Measurements from ENCODE around the gene PON1.

The PON1 gene

GRCh38 chr7:95324431-95324830 is at the start of gene PON1:
Gene PON1 (minus strand): TSS chr7:95324532. CDS start chr7:95324475, 57 bp downstream.
- DNase-seq (ENCODE audit: low read depth in 2 of 2) = no peak

- DNase-seq (ENCODE audit: low read depth in 2 of 2) = no peak
Measured at GRCh38 chr7:95373323-95373722, 49.0 kb upstream of the PON1 start.

DNA sequence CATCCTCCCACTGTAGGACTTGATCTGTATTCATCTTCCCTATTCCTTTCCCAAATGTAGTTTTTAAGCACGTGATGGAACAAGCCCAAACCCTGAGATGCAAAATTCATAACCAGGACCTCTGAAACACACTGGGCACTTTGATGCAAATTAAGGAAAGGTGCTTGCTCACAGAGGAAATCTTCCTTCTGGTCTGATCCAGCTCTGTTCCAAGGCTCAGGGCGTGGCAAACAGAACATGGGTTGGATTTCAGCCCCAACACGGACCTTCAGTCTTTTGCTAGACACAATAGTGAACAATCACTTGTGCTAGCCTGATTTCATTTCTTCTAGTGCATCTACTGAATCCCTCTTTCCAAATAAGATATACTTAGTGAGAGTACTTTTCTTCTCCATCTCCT is 43.9 kb upstream of the PON1 start:
- DNase-seq (ENCODE audit: low read depth in 2 of 2) = no peak

DNA sequence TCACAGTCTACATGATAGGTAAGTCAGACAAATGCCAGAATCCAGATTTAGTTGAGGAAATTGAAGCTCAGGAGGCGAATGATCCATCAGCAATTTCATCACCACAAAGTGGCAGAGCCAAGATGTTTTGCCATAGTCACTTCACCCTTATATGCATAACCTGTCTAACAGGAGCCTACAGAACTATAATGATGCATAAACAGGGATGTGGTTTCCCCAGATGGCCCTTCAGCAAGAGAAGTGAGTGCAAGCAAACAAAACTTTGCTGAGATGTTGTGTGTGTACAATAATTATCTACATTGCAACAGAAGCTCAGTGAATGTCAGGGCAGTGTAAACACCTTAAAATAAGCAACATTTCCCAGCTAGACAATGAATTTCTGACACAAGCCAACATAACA is 43.3 kb upstream of the PON1 start:
- DNase-seq (ENCODE audit: low read depth in 2 of 2) = no peak

DNA sequence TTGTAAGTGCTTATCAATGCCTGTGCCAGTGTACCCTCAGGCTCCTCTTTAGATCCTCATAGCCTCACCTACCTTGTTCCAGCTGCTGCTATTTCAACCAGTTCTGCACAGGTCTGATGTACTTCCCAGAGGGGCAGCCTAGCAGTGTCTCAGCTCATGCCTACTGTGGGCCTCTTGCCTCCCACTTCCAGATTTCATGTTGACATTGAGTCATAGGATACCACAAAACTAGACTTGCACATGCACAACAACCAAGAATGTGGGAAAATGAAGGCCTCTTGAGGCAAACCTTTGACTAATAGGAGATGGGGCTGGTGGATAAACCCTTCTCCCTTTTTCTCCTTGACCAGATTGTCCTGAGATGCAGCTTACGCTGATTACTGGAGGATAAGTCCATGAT is 40.8 kb upstream of the PON1 start:
- DNase-seq (ENCODE audit: low read depth in 2 of 2) = no peak

DNA sequence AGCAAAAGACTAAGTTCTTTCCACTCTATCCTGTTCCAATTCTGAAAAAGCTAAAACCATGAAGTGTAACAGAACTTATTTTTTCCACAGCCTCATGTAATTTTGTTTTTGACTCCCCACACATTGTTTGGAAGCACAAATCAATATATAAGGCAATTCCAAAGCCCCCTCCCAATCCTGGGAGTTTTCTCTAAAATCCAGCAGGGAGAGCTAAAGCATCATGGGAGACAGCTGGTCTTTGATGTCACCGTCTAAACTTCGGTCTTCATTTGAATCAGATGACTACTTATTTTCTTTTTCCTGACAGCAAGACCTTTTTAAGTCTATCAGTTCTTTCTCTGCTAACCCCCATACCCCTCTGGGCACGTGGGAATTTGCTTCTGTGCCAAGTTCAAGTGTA is 33.3 kb upstream of the PON1 start:
- DNase-seq (ENCODE audit: low read depth in 2 of 2) = no peak

DNA sequence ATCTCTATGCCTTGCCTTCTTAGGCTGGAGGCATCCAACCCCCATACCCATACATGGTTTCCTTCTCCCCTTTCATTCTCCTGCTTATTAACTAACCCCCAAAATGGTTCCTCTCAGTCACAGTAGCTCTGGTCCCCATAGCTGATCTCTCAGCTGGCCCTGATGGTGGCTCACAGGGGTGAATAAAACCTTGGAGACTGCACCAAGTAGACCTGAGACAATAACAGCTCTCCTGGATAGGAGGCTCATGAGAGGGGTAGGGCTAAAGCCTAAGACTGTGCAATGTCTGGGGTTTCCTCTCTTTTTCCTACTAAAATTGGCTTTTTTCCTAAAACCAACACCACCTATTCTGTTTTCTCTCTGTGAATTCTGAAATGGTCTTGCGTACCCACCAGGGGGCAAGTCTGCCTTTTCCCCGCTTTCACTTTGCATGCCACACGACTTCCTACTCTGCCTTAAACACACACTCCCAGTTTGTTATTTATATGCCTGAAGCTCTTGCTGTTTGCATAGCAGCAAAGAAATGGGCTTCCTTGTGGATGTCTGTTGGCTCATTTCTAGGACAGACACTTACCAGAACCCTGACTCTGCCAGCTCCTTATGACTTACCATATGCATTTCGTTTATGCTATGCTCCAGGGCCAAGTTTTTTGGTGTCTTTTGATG is 18.4 kb upstream of the PON1 start:
- DNase-seq (ENCODE audit: low read depth in 2 of 2) = no peak

DNA sequence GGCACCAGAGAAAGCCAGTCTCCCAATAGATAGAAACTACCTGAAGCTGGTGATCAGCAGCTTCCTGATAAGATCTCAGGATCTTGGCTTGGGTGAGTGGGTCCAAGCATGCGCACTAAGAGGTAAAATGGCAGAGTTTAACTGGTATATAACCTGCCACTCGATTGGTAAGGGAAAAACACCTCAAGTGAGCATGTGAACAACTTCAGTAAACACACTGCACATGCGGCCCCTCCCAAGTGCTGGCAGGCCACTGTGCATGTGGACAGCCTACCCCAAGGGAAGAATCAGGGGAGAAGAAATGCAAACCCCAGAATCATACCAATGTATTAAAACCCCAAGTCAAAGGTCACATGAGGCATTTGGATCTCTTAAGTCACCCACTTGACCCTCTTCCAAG is 17.7 kb upstream of the PON1 start:
- DNase-seq (ENCODE audit: low read depth in 2 of 2) = no peak

DNA sequence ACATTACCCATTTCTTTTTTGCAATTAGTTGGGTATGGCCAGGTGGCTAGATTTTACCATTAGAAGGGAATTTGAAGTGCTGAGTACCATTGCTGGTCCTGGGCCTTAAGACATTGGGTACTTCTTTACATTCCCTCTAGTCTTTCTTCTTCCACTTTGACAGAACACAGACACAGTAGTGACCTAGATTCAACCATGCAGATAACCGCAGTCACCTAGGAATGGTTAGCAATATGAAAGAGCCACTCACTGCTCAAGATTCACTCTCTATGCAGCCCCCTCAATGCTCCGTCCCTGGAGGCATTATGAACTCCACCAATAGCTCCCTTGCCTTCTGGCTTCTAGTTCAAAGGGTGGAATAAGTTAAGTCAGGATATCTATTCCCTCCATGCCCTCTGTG is 16.2 kb upstream of the PON1 start:
- DNase-seq (ENCODE audit: low read depth in 2 of 2) = no peak

- DNase-seq (ENCODE audit: low read depth in 2 of 2) = no peak
Measured at GRCh38 chr7:95338832-95339231, 14.5 kb upstream of the PON1 start.

GRCh38 chr7:95335093-95335492 is 10.8 kb upstream of the PON1 start:
- no peak for DNase-seq (ENCODE audit: low read depth in 2 of 2)

DNA sequence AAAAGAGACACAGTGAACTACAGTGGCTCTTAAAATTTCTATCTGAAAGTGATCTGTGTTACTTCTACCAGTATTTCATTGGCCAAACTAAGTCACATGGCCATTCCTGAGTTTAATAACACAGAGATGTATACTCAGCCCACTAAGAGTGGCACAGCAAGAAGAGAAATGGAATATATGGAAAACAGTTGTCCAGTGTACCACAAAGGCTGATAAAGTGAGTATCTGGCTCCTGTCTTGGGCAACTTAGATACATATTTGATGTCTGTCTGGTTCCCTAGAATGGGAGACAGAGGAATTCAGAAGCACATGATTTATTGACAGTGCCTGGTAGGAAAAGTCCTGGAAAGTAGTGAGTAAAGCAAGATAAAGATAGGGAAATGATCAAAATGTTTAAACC is 10.1 kb upstream of the PON1 start:
- DNase-seq (ENCODE audit: low read depth in 2 of 2) = no peak

- no peak for DNase-seq (ENCODE audit: low read depth in 2 of 2)
Measured at GRCh38 chr7:95330961-95331337, 6.6 kb upstream of the PON1 start.

GRCh38 chr7:95330204-95330960 is 6.0 kb upstream of the PON1 start:
- DNase-seq (ENCODE audit: low read depth in 2 of 2) = no peak

GRCh38 chr7:95327356-95327755 is 3.0 kb upstream of the PON1 start:
- no peak for DNase-seq (ENCODE audit: low read depth in 2 of 2)

GRCh38 chr7:95323410-95324129 is 762 bp downstream of the PON1 start:
- no peak for DNase-seq (ENCODE audit: low read depth in 2 of 2)

- no peak for DNase-seq (ENCODE audit: low read depth in 2 of 2)
Measured at GRCh38 chr7:95322854-95323253, 1.5 kb downstream of the PON1 start.

DNA sequence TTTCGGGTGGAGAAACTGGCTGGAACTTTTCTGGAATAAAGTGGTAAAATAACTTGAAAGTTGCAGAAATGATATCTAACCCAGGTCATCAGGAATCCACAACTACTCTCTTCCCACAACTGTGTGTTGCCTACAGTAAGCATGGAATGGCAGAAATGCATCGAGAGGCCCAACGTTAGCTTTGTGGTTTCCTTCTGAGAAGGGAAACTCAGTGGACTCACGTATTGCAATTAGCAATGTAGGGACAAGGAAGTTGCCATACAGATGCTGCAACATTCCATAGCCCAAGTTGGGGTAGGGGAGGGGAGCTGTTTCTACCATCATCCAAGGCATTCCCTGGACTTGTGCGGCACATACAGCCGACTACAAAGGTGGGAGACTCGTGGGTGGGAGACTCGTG is 1.9 kb downstream of the PON1 start:
- no peak for DNase-seq (ENCODE audit: low read depth in 2 of 2)

- DNase-seq (ENCODE audit: low read depth in 2 of 2) = no peak
Measured at GRCh38 chr7:95321720-95322119, 2.6 kb downstream of the PON1 start.

DNA sequence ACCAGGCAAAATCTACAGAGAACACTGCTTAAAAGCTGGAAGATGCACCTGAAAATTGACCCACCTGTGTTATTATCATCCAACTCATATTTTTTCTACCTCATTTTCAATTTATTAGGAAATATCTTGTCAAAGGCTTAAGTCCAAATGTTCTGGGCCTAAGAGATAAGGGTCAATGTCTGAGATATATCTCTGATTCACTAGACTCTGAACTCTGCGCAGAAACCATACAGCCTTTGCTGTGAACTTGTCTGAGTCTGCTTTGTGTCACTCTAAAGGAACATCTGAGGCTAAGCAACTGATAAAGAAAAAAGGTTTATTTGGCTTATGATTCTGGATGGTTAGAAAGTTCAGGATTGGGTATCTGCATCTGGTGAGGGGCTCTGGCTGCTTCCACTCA is 3.7 kb downstream of the PON1 start:
- DNase-seq (ENCODE audit: low read depth in 2 of 2) = no peak

DNA sequence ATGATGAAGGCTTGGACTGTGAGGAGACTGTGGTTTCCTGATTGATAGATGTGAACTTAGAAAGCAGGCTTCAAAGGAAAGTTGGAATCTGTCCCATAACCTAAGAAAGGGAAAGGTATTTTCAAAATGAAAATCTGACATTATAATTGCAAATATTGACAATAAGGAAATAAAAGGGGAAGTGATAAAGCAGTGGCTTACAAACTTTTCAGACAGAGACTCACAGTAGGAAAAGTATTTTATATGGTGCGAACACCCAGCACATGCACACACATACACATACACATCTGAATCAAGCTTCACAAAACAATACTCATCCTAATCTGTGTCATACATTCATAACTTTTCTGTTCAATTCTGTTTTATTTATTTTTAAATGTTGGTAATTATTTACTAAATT is 4.8 kb downstream of the PON1 start:
- DNase-seq (ENCODE audit: low read depth in 2 of 2) = no peak

DNA sequence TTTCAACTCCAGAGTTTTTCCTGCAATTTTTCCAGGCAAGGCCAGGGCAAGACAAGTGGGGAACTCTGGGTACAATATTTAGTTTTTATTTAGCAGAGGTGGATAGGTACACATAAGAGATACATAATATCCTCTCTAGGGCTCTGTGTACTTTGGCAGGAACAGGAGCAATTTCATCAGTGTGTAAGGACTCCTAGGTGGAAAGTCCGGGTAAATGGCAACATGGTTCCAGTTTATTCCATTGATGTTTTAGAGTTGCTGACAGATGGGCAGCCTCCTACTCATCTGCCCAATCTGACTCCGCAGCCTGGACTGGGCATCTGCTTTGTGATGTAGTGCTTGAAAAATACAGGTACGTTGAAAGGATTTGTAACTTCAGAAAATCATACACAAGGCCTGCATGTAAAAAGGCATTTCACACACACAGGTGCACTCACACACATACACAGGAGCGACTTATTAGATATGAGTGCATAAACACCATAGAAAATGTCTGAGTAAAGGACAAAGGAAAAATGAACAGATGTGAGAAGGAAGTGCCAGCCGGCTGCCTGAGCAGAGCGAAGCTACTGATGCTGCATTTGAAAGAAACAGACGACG is 5.7 kb downstream of the PON1 start:
- DNase-seq (ENCODE audit: low read depth in 2 of 2) = no peak

GRCh38 chr7:95317966-95318365 is 6.4 kb downstream of the PON1 start:
- DNase-seq (ENCODE audit: low read depth in 2 of 2) = no peak

Data from stimulated activated CD8-positive, alpha-beta memory T cell treated with anti-CD3 and anti-CD28 coated beads, Interleukin-15, amount 100 ng/mL, for 4 hours (primary cell).